GM23338 (cell line): ENCODE results near the gene MDM2. TPM values are rescaled to one million over a fixed set of nuclear protein-coding genes. Genes with fewer than 3 reads are reported as not detected.

Experiments used
- ATAC-seq: fragments of 200-7000 bp; cut with Tn5 transposase; 3 replicates; pipeline ENCODE4 v1.9.1; 2020
- DNase-seq: peaks from one replicate; pipeline ENCODE4 v3.0.0-alpha.2; 2015; ENCODE audit warnings: low spot score
- H2AFZ ChIP-seq: fragments of 200-600 bp; sonication (generic); 2 replicates; pipeline ENCODE4 v1.8.0; 2016; ENCODE audit warnings: antibody characterized with exemption, mild to moderate bottlenecking, moderate library complexity
- H3F3A ChIP-seq: fragments of 200-600 bp; sonication (generic); replicated peaks from 2 replicates; pipeline ENCODE4 v1.8.0; 2017; ENCODE audit warnings: antibody characterized with exemption, mixed run types, low read depth
- H3K27ac ChIP-seq: fragments of 200-600 bp; sonication (generic); 2 replicates; pipeline ENCODE4 v1.6.1; 2016; ENCODE audit warnings: low read depth
- H3K27me3 ChIP-seq: fragments of 200-600 bp; sonication (generic); 2 replicates; pipeline ENCODE4 v1.8.0; 2016; ENCODE audit warnings: mild to moderate bottlenecking, mixed run types, moderate library complexity; ENCODE audit not compliant: insufficient read depth
- H3K36me3 ChIP-seq: fragments of 200-600 bp; sonication (generic); 2 replicates; pipeline ENCODE4 v1.8.0; 2016; ENCODE audit warnings: mild to moderate bottlenecking; ENCODE audit not compliant: insufficient read depth
- H3K4me1 ChIP-seq: fragments of 200-600 bp; sonication (generic); 2 replicates; pipeline ENCODE4 v1.8.0; 2016; ENCODE audit warnings: mild to moderate bottlenecking, moderate library complexity; ENCODE audit not compliant: insufficient read depth
- H3K4me2 ChIP-seq: fragments of 200-600 bp; sonication (generic); 2 replicates; pipeline ENCODE4 v1.7.1; 2017; ENCODE audit warnings: mixed run types
- H3K4me3 ChIP-seq: fragments of 200-600 bp; sonication (generic); 2 replicates; pipeline ENCODE4 v1.6.1; 2016; ENCODE audit warnings: mixed run types
- H3K79me2 ChIP-seq: fragments of 200-600 bp; sonication (generic); replicated peaks from 2 replicates; pipeline ENCODE4 v1.8.0; 2017; ENCODE audit warnings: mild to moderate bottlenecking; ENCODE audit not compliant: insufficient read depth
- H3K9me2 ChIP-seq: fragments of 200-600 bp; sonication (generic); 2 replicates; pipeline ENCODE4 v1.8.0; 2017; ENCODE audit not compliant: insufficient read depth
- H4K20me1 ChIP-seq: fragments of 200-600 bp; sonication (generic); replicated peaks from 2 replicates; pipeline ENCODE4 v1.8.0; 2017; ENCODE audit warnings: mild to moderate bottlenecking; ENCODE audit not compliant: insufficient read depth
- H3K27ac Mint-ChIP-seq: 2 replicates; pipeline ENCODE4 v1.8.0; 2020; ENCODE audit warnings: inconsistent platforms, mild to moderate bottlenecking, moderate library complexity, mixed read lengths
- H3K27me3 Mint-ChIP-seq: 3 replicates; pipeline ENCODE4 v1.8.0; 2022; ENCODE audit warnings: low read depth, mild to moderate bottlenecking, moderate library complexity, mixed read lengths, inconsistent platforms; ENCODE audit not compliant: insufficient read depth, poor library complexity
- H3K36me3 Mint-ChIP-seq: 3 replicates; pipeline ENCODE4 v1.8.0; 2021; ENCODE audit warnings: low read depth, mild to moderate bottlenecking, inconsistent platforms, moderate library complexity, mixed read lengths
- H3K4me1 Mint-ChIP-seq: 3 replicates; pipeline ENCODE4 v1.8.0; 2020; ENCODE audit warnings: mild to moderate bottlenecking, inconsistent platforms, mixed read lengths
- H3K4me3 Mint-ChIP-seq: 3 replicates; pipeline ENCODE4 v1.8.0; 2021; ENCODE audit warnings: moderate library complexity, mild to moderate bottlenecking, inconsistent platforms, mixed read lengths
- H3K9me3 Mint-ChIP-seq: 3 replicates; pipeline ENCODE4 v1.8.0; 2020; ENCODE audit warnings: moderate library complexity, mild to moderate bottlenecking, inconsistent platforms, mixed read lengths
- CREB1 ChIP-seq: fragments of 250-450 bp; sonication (Bioruptor Pico); IDR thresholded peaks from 2 replicates; pipeline ENCODE4 v1.5.0; 2020; ENCODE audit warnings: low read depth, mild to moderate bottlenecking, moderate library complexity
- JUNB ChIP-seq: IDR thresholded peaks from one replicate; pipeline ENCODE4 v1.6.1; 2016; ENCODE audit warnings: antibody characterized with exemption; ENCODE audit not compliant: unreplicated experiment
- POLR2AphosphoS5 ChIP-seq: IDR thresholded peaks from 2 replicates; pipeline ENCODE4 v1.6.1; 2016; ENCODE audit warnings: antibody characterized with exemption, low read depth
- ZNF114 ChIP-seq: fragments of 250-450 bp; sonication (Bioruptor Pico); IDR thresholded peaks from 2 replicates; pipeline ENCODE4 v1.5.0; 2020; ENCODE audit warnings: mild to moderate bottlenecking, moderate library complexity
- polyA plus RNA-seq: library from polyadenylated mRNA; unstranded; fragments of >200 nt; fragmentation: Nextera tagmentation; extraction: Ambion mirVana; gene quantifications from 2 replicates; pipeline ENCODE4 v1.2.1, GENCODE V29; 2016
- total RNA-seq: library from RNA; depleted of rRNA; stranded (reverse); fragments of >200 nt; shearing (Covaris generic); gene quantifications from 2 replicates; pipeline ENCODE4 v1.2.3, GENCODE V29; 2014
- TF ChIP-seq, protein P1 (sequence below): fragments of 250-450 bp; sonication (Bioruptor Pico); IDR thresholded peaks from 2 replicates; pipeline ENCODE4 v1.5.0; 2020; ENCODE audit warnings: mild to moderate bottlenecking, moderate library complexity
- TF ChIP-seq, protein P2 (sequence below): IDR thresholded peaks from 2 replicates; pipeline ENCODE4 v1.6.1; 2016; ENCODE audit warnings: antibody characterized with exemption

The MDM2 gene
- total and polyA plus RNA-seq, 2 experiments from 2014 or later, result 105 to 136 TPM

DNA sequence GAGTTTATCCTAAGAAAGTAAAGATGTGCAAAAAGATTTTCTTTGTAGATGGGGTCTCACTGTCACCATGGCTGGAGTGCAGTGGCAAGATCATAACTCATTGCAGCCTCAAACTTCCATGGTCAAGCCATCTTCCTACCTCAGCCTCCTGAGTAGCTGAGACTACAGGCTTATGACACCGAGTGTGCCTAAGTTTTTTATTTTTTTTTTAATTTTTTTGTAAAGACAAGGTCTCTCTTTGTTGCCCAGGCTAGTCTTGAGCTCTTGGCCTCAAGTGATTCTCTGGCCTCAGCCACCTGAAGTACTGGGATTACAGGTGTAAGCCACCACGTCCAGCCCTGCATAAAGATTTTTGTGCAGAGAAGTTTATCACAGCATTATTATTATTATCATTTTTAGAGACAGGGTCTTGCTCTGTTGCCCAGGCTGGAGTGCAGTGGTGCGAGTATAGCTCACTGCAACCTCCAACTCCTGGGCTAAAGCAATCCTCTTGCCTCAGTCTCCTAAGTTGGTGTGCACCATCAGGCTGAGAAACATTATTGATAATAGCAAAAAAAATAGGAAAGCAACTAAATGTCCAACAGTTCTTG is 19.3 kb upstream of the MDM2 start (continued):
- TF ChIP-seq, protein P1, sequence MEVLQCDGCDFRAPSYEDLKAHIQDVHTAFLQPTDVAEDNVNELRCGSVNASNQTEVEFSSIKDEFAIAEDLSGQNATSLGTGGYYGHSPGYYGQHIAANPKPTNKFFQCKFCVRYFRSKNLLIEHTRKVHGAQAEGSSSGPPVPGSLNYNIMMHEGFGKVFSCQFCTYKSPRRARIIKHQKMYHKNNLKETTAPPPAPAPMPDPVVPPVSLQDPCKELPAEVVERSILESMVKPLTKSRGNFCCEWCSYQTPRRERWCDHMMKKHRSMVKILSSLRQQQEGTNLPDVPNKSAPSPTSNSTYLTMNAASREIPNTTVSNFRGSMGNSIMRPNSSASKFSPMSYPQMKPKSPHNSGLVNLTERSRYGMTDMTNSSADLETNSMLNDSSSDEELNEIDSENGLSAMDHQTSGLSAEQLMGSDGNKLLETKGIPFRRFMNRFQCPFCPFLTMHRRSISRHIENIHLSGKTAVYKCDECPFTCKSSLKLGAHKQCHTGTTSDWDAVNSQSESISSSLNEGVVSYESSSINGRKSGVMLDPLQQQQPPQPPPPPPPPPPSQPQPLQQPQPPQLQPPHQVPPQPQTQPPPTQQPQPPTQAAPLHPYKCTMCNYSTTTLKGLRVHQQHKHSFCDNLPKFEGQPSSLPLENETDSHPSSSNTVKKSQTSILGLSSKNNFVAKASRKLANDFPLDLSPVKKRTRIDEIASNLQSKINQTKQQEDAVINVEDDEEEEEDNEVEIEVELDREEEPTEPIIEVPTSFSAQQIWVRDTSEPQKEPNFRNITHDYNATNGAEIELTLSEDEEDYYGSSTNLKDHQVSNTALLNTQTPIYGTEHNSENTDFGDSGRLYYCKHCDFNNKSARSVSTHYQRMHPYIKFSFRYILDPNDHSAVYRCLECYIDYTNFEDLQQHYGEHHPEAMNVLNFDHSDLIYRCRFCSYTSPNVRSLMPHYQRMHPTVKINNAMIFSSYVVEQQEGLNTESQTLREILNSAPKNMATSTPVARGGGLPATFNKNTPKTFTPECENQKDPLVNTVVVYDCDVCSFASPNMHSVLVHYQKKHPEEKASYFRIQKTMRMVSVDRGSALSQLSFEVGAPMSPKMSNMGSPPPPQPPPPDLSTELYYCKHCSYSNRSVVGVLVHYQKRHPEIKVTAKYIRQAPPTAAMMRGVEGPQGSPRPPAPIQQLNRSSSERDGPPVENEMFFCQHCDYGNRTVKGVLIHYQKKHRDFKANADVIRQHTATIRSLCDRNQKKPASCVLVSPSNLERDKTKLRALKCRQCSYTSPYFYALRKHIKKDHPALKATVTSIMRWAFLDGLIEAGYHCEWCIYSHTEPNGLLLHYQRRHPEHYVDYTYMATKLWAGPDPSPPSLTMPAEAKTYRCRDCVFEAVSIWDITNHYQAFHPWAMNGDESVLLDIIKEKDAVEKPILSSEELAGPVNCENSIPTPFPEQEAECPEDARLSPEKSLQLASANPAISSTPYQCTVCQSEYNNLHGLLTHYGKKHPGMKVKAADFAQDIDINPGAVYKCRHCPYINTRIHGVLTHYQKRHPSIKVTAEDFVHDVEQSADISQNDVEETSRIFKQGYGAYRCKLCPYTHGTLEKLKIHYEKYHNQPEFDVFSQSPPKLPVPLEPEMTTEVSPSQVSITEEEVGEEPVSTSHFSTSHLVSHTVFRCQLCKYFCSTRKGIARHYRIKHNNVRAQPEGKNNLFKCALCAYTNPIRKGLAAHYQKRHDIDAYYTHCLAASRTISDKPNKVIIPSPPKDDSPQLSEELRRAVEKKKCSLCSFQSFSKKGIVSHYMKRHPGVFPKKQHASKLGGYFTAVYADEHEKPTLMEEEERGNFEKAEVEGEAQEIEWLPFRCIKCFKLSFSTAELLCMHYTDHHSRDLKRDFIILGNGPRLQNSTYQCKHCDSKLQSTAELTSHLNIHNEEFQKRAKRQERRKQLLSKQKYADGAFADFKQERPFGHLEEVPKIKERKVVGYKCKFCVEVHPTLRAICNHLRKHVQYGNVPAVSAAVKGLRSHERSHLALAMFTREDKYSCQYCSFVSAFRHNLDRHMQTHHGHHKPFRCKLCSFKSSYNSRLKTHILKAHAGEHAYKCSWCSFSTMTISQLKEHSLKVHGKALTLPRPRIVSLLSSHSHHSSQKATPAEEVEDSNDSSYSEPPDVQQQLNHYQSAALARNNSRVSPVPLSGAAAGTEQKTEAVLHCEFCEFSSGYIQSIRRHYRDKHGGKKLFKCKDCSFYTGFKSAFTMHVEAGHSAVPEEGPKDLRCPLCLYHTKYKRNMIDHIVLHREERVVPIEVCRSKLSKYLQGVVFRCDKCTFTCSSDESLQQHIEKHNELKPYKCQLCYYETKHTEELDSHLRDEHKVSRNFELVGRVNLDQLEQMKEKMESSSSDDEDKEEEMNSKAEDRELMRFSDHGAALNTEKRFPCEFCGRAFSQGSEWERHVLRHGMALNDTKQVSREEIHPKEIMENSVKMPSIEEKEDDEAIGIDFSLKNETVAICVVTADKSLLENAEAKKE (CRISPR knock-in tag), result no peak
- no peak for TF ChIP-seq JUNB
- no peak for TF ChIP-seq POLR2AphosphoS5

DNA sequence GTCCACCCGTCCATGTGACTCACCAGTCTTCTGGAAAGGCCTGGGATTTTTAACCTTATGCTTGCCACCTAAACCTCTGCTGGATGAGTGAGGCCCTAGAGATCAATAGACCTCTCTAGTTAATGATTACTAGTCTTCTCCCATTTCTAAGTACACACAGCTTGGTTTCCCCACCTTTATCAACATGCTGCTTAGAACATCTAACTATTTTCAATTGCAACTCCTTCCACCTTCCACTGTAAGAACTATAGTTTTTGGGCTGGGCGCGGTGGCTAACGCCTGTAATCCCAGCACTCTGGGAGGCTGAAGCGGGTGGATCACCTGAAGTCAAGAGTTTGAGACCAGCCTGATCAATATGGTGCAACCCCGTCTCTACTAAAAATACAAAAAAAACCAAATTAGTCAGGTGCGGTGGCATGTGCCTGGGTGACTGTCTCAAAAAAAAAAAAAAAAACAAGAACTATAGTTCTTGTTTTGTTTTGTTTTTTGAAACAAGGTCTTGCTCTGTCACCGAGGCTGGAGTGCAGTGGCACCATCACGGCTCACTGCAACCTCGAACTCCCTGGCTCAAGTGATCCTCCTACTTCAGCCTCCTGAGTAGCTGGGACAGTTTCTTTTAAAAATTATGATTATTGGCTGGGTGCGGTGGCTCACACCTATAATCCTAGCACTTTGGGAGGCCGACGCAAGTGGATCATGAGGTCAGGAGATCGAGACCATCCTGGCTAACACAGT is 18.7 kb upstream of the MDM2 start:
- Mint-ChIP-seq H3K27me3 (peaks cover 6% of the 10 kb centered on the region), H3K4me3 (no peak overlapping the region), H3K9me3 (no peaks in the 10 kb centered on the region), H3K27ac (no peak overlapping the region), H3K36me3 (no peaks in the 10 kb centered on the region), H3K4me1 (peaks cover 12% of the 10 kb centered on the region)
- no peaks in the 10 kb centered on the region for H4K20me1 ChIP-seq
- no peak for DNase-seq
- no peaks in the 10 kb centered on the region for H3K27me3 ChIP-seq
- no peak overlapping the region for H3K27ac ChIP-seq
- ATAC-seq, result no peak
- no peaks in the 10 kb centered on the region for H3K79me2 ChIP-seq
- no peaks in the 10 kb centered on the region; the same call in 1 of the 2 replicates for H3K9me2 ChIP-seq
- no peaks in the 10 kb centered on the region for H3K36me3 ChIP-seq
- no peaks in the 10 kb centered on the region for H3K4me1 ChIP-seq
- H3K4me2 ChIP-seq, result no peak overlapping the region
- H2AFZ ChIP-seq, result no peak overlapping the region
- no peak overlapping the region for H3K4me3 ChIP-seq
- no peaks in the 10 kb centered on the region for H3F3A ChIP-seq
- TF ChIP-seq ZNF114 (CRISPR knock-in tag), result no peak
- no peak for TF ChIP-seq JUNB
- TF ChIP-seq, protein P2, sequence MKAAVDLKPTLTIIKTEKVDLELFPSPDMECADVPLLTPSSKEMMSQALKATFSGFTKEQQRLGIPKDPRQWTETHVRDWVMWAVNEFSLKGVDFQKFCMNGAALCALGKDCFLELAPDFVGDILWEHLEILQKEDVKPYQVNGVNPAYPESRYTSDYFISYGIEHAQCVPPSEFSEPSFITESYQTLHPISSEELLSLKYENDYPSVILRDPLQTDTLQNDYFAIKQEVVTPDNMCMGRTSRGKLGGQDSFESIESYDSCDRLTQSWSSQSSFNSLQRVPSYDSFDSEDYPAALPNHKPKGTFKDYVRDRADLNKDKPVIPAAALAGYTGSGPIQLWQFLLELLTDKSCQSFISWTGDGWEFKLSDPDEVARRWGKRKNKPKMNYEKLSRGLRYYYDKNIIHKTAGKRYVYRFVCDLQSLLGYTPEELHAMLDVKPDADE, result no peak
- TF ChIP-seq, protein P1 (CRISPR knock-in tag), result no peak
- TF ChIP-seq CREB1 (CRISPR knock-in tag), result no peak
